Endodermal cell (in vitro differentiated cells): Measurements from ENCODE around the gene SIT1. TPM values are rescaled to one million over a fixed set of nuclear protein-coding genes. Genes with fewer than 3 reads are reported as not detected.

Source experiments
- DNase-seq: peaks from one replicate; pipeline ENCODE4 v3.0.0-alpha.2; 2017
- H3K27ac ChIP-seq: 2 replicates; pipeline ENCODE4 v1.5.1; 2013; ENCODE audit warnings: mild to moderate bottlenecking, low read depth, low read length, moderate library complexity
- H3K27me3 ChIP-seq: 2 replicates; pipeline ENCODE4 v1.6.1; 2013; ENCODE audit warnings: mild to moderate bottlenecking, low read length, moderate library complexity; ENCODE audit not compliant: insufficient read depth, control insufficient read depth, poor library complexity, severe bottlenecking
- H3K36me3 ChIP-seq: 2 replicates; pipeline ENCODE4 v1.7.0; 2013; ENCODE audit warnings: mild to moderate bottlenecking, low read length, moderate library complexity; ENCODE audit not compliant: control insufficient read depth, insufficient read depth
- H3K4me1 ChIP-seq: one replicate; pipeline ENCODE4 v1.7.0; 2013; ENCODE audit warnings: low read length; ENCODE audit not compliant: control insufficient read depth, insufficient read depth
- H3K4me3 ChIP-seq: 2 replicates; pipeline ENCODE4 v1.5.1; 2013; ENCODE audit warnings: mild to moderate bottlenecking, low read length, moderate library complexity
- H3K9ac ChIP-seq: 2 replicates; pipeline ENCODE4 v1.6.1; 2013; ENCODE audit warnings: mild to moderate bottlenecking, low read length, moderate library complexity; ENCODE audit not compliant: poor library complexity, severe bottlenecking; ENCODE audit errors: extremely low read depth
- H3K9me3 ChIP-seq: 2 replicates; pipeline ENCODE4 v1.6.1; 2013; ENCODE audit warnings: mild to moderate bottlenecking, low read length, moderate library complexity; ENCODE audit not compliant: control insufficient read depth
- H3K27ac Mint-ChIP-seq: 2 replicates; pipeline ENCODE4 v1.8.0; 2020; ENCODE audit warnings: mixed read lengths
- H3K27me3 Mint-ChIP-seq: 2 replicates; pipeline ENCODE4 v1.8.0; 2021; ENCODE audit warnings: mild to moderate bottlenecking, mixed read lengths; ENCODE audit not compliant: insufficient read depth
- H3K36me3 Mint-ChIP-seq: 2 replicates; pipeline ENCODE4 v1.8.0; 2020; ENCODE audit warnings: low read depth, mixed read lengths
- H3K4me1 Mint-ChIP-seq: 2 replicates; pipeline ENCODE4 v1.8.0; 2020; ENCODE audit warnings: mixed read lengths
- H3K4me3 Mint-ChIP-seq: 2 replicates; pipeline ENCODE4 v1.8.0; 2020; ENCODE audit warnings: mild to moderate bottlenecking, moderate library complexity, mixed read lengths
- H3K9me3 Mint-ChIP-seq: 2 replicates; pipeline ENCODE4 v1.8.0; 2020; ENCODE audit warnings: mild to moderate bottlenecking, mixed read lengths
- CTCF ChIP-seq: fragments of 200-600 bp; sonication (generic); conservative IDR thresholded peaks from 2 replicates; pipeline ENCODE4 v1.5.0; 2021; ENCODE audit warnings: antibody characterized with exemption, mild to moderate bottlenecking
- WGBS, 2 experiments: methylation state at CpG; one replicate each; pipeline versions ENCODE4 v1.1.5 to v1.1.7; 2013; ENCODE audit warnings: missing lambda C conversion rate in 2 of 2, mixed read lengths in 1 of 2; ENCODE audit not compliant: insufficient coverage in 1 of 2, insufficient read length in 1 of 2; 5-methylcytosine and 5-hydroxymethylcytosine counted together
- total RNA-seq, 2 donors: library from RNA; stranded (reverse); fragmentation: NEBNext Ultra II Directional in 1 of 2; extraction: Animal tissue kit (Norgen Biotek cat#: 25700) in 1 of 2; gene quantifications; 2 replicates in 1 of 2; 3 replicates in 1 of 2; pipeline ENCODE4 v1.2.1, GENCODE V29; 2021

Gene SIT1
- total RNA-seq, 2 donors from 2014 or later = 0.22 TPM; not detected in 1

GRCh38 chr9:35658137-35658967, 7.6 kb upstream of the SIT1 start, which contains the start of gene CCDC107:
TSS of gene CCDC107 (plus strand) at chr9:35658292. CDS start at chr9:35658380, 88 bp downstream.
- Mint-ChIP-seq H3K4me1 (peaks cover 10% of the 10 kb centered on the region), H3K27ac (peak within 1 kb of the TSS; percentile 99), H3K4me3 (peak within 1 kb of the TSS; percentile 76), H3K27me3 (peaks cover 12% of the 10 kb centered on the region), H3K9me3 (no peaks in the 10 kb centered on the region), H3K36me3 (peaks cover 27% of the 10 kb centered on the region)
- peak; percentile 94 for DNase-seq
- Histone ChIP-seq H3K27me3 (no peaks in the 10 kb centered on the region), H3K36me3 (peaks cover 26% of the 10 kb centered on the region), H3K27ac (peak within 1 kb of the TSS; percentile 98), H3K9ac (peak within 1 kb of the TSS; percentile 95), H3K4me3 (peak within 1 kb of the TSS; percentile 83), H3K9me3 (no peaks in the 10 kb centered on the region), H3K4me1 (no peaks in the 10 kb centered on the region)
- peak; percentile 95 for TF ChIP-seq CTCF
- 2 to 6% methylated on average over 18 to 67 of the region's 67 CpGs for WGBS, 2 experiments

DNA sequence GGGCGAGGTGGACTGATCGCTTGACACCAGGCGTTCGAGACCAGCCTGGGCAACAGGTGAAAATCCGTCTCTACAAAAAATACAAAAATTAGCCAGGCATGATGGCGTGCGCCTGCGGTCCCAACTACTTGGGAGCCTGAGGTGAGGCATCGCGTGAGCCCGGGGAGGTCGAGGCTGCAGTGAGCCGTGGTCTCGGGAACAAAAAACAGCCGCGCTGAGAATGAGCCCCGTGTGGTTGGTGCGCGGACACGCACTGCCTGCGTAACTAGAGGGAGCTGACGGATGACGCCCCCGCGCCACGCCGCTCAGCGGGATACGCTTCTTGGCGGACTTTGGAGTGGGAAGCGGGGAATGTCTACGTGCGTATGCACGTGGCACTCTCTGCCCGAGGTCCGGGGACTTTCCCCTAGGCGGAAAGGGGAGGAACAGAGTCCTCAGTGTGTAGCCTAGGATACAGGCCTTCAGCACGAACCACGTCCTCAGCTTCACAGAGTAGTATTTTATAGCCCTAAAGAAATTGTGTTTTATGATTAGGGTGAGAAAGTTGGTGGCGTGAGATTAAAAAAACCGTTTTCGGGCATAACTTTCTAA, 6.9 kb upstream of the SIT1 start, which contains the start of gene RMRP:
TSS of gene RMRP (minus strand) at position 474 of the 591 bp plus-strand sequence.
- H3K4me1 Mint-ChIP-seq = peaks cover 9% of the 10 kb centered on the region
- peak within 1 kb of the TSS; percentile 76 for H3K4me3 Mint-ChIP-seq
- peak within 1 kb of the TSS; percentile 95 for H3K9ac ChIP-seq
- peaks cover 12% of the 10 kb centered on the region for H3K27me3 Mint-ChIP-seq
- TF ChIP-seq CTCF = peak; percentile 56
- H3K9me3 Mint-ChIP-seq = no peaks in the 10 kb centered on the region
- peaks cover 20% of the 10 kb centered on the region for H3K36me3 ChIP-seq
- H3K4me1 ChIP-seq = no peaks in the 10 kb centered on the region
- no peaks in the 10 kb centered on the region for H3K27me3 ChIP-seq
- H3K27ac ChIP-seq = peak within 1 kb of the TSS; percentile 98
- 0 to 2% methylated on average over 20 to 42 of the region's 42 CpGs for WGBS, 2 experiments
- H3K27ac Mint-ChIP-seq = peak within 1 kb of the TSS; percentile 99
- H3K4me3 ChIP-seq = peak within 1 kb of the TSS; percentile 83
- peaks cover 23% of the 10 kb centered on the region for H3K36me3 Mint-ChIP-seq
- H3K9me3 ChIP-seq = no peaks in the 10 kb centered on the region
- peak; percentile 97 for DNase-seq

- no peak for TF ChIP-seq CTCF
- no peaks in the 10 kb centered on the region for H3K27me3 ChIP-seq
- Mint-ChIP-seq H3K9me3 (no peaks in the 10 kb centered on the region), H3K27me3 (peaks cover 12% of the 10 kb centered on the region), H3K4me1 (peaks cover 9% of the 10 kb centered on the region), H3K4me3 (peak overlapping the region; percentile 76), H3K36me3 (peaks cover 18% of the 10 kb centered on the region), H3K27ac (peak overlapping the region; percentile 99)
- peak overlapping the region; percentile 95 for H3K9ac ChIP-seq
- H3K36me3 ChIP-seq = peaks cover 13% of the 10 kb centered on the region
- DNase-seq = no peak
- H3K4me1 ChIP-seq = no peaks in the 10 kb centered on the region
- H3K9me3 ChIP-seq = no peaks in the 10 kb centered on the region
- 57 to 63% methylated on average over 20 to 25 of the region's 25 CpGs for WGBS, 2 experiments
- peak overlapping the region; percentile 98 for H3K27ac ChIP-seq
- H3K4me3 ChIP-seq = peak overlapping the region; percentile 83
These were observed 6.3 kb upstream of the SIT1 start for GRCh38 chr9:35656831-35657545.
